ENCODE results near the gene ZNF580.

ZNF580 gene

GRCh38 chr19:55679343-55680257 lies 38.8 kb downstream of the ZNF580 start:
- DNase-seq (ENCODE audit: low spot score), result no peak

GRCh38 chr19:55680339-55681130 lies 39.7 kb downstream of the ZNF580 start:
- no peak for DNase-seq (ENCODE audit: low spot score)

GRCh38 chr19:55681131-55682092 lies 40.6 kb downstream of the ZNF580 start:
- DNase-seq (ENCODE audit: low spot score), result no peak

- no peak for DNase-seq (ENCODE audit: low spot score)
Observed at GRCh38 chr19:55683449-55684261, 42.9 kb downstream of the ZNF580 start.

- DNase-seq (ENCODE audit: low spot score), result no peak
Observed at GRCh38 chr19:55684946-55685681, 44.3 kb downstream of the ZNF580 start.

- no peak for DNase-seq (ENCODE audit: low spot score)
Observed at GRCh38 chr19:55685776-55686175, 45.0 kb downstream of the ZNF580 start.

GRCh38 chr19:55686311-55687050 lies 45.7 kb downstream of the ZNF580 start:
- DNase-seq (ENCODE audit: low spot score), result no peak

- DNase-seq (ENCODE audit: low spot score), result no peak
Observed at GRCh38 chr19:55687281-55688201, 46.7 kb downstream of the ZNF580 start.

- DNase-seq (ENCODE audit: low spot score), result no peak
Observed at GRCh38 chr19:55688422-55689218, 47.8 kb downstream of the ZNF580 start.

GRCh38 chr19:55689411-55690108 lies 48.8 kb downstream of the ZNF580 start:
- DNase-seq (ENCODE audit: low spot score), result no peak

GRCh38 chr19:55690109-55690768 lies 49.4 kb downstream of the ZNF580 start:
- DNase-seq (ENCODE audit: low spot score), result no peak

GRCh38 chr19:55690769-55691545 lies 50.2 kb downstream of the ZNF580 start:
- DNase-seq (ENCODE audit: low spot score), result no peak

- no peak for DNase-seq (ENCODE audit: low spot score)
Observed at GRCh38 chr19:55691561-55692481, 51.0 kb downstream of the ZNF580 start.

GRCh38 chr19:55692681-55693081 lies 51.9 kb downstream of the ZNF580 start:
- no peak for DNase-seq (ENCODE audit: low spot score)

Measured in GM03348 (cell line).